Cardiac muscle cell (in vitro differentiated cells and primary cell): ENCODE results near the gene MIER3. TPM values are rescaled to one million over a fixed set of nuclear protein-coding genes. Genes with fewer than 3 reads are reported as not detected.

Source experiments
- DNase-seq, 2 donors: peaks; one replicate each; pipeline versions ENCODE4 v3.0.0 to v3.0.0-alpha.2; 2010 to 2017; ENCODE audit warnings: low read depth in 1 of 2, low spot score in 1 of 2
- H3K27ac ChIP-seq: fragments of 200-600 bp; sonication (generic); 2 replicates; pipeline ENCODE4 v1.5.1; 2016
- H3K27me3 ChIP-seq: fragments of 200-600 bp; sonication (generic); 2 replicates; pipeline ENCODE4 v1.6.0; 2016; ENCODE audit warnings: control low read depth
- H3K36me3 ChIP-seq: fragments of 200-600 bp; sonication (generic); 2 replicates; pipeline ENCODE4 v1.5.1; 2016; ENCODE audit warnings: control low read depth
- H3K4me1 ChIP-seq: fragments of 200-600 bp; sonication (generic); 2 replicates; pipeline ENCODE4 v1.8.1; 2017; ENCODE audit warnings: low read depth, mild to moderate bottlenecking, mixed run types
- H3K4me3 ChIP-seq: fragments of 200-600 bp; sonication (generic); 2 replicates; pipeline ENCODE4 v1.5.1; 2016; ENCODE audit warnings: mild to moderate bottlenecking
- H3K9me3 ChIP-seq: fragments of 200-600 bp; sonication (generic); 2 replicates; pipeline ENCODE4 v1.5.1; 2017; ENCODE audit warnings: low read depth, mild to moderate bottlenecking, control low read depth
- polyA plus RNA-seq: library from polyadenylated mRNA; unstranded; fragments of >200 nt; fragmentation: Nextera tagmentation; extraction: Ambion mirVana; gene quantifications from 2 replicates; pipeline ENCODE4 v1.2.1, GENCODE V29; 2016
- total RNA-seq: library from RNA; depleted of rRNA; stranded (reverse); fragments of >200 nt; gene quantifications from 2 replicates; pipeline ENCODE4 v1.2.3, GENCODE V29; 2016
- TF ChIP-seq, protein P1 (sequence below): IDR thresholded peaks from 2 replicates; pipeline ENCODE4 v1.5.1; 2012; ENCODE audit warnings: low read depth, mild to moderate bottlenecking, low read length

MIER3 gene
- total and polyA plus RNA-seq, 2 experiments from 2014 or later = 7.2 to 17.4 TPM

DNA sequence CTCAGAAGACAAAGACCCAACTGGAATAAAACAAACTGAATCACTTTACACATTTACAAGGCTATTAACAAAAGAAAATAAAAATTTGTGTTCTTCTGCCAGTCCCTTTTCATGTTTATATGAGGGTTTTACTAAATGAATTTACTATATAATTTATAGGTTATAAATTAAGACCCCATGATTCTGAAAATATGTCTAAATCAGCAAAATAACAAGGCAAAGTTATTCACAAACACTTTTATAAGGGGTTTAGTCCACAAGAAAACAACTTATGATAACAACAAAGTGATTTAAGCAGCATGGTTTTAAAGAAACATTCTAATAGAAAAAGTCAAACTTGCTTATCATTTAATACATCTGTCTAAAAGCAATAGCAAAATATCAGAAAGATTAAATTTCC, 4.9 kb downstream of the MIER3 start:
- peaks cover 8% of the 10 kb centered on the region for H3K4me1 ChIP-seq
- H3K36me3 ChIP-seq = peaks cover 45% of the 10 kb centered on the region
- no peak for DNase-seq
- H3K4me3 ChIP-seq = no peak overlapping the region
- H3K27ac ChIP-seq = no peak overlapping the region
- H3K9me3 ChIP-seq = no peaks in the 10 kb centered on the region
- TF ChIP-seq, protein P1, sequence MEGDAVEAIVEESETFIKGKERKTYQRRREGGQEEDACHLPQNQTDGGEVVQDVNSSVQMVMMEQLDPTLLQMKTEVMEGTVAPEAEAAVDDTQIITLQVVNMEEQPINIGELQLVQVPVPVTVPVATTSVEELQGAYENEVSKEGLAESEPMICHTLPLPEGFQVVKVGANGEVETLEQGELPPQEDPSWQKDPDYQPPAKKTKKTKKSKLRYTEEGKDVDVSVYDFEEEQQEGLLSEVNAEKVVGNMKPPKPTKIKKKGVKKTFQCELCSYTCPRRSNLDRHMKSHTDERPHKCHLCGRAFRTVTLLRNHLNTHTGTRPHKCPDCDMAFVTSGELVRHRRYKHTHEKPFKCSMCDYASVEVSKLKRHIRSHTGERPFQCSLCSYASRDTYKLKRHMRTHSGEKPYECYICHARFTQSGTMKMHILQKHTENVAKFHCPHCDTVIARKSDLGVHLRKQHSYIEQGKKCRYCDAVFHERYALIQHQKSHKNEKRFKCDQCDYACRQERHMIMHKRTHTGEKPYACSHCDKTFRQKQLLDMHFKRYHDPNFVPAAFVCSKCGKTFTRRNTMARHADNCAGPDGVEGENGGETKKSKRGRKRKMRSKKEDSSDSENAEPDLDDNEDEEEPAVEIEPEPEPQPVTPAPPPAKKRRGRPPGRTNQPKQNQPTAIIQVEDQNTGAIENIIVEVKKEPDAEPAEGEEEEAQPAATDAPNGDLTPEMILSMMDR = no peak
- no peaks in the 10 kb centered on the region for H3K27me3 ChIP-seq

DNA sequence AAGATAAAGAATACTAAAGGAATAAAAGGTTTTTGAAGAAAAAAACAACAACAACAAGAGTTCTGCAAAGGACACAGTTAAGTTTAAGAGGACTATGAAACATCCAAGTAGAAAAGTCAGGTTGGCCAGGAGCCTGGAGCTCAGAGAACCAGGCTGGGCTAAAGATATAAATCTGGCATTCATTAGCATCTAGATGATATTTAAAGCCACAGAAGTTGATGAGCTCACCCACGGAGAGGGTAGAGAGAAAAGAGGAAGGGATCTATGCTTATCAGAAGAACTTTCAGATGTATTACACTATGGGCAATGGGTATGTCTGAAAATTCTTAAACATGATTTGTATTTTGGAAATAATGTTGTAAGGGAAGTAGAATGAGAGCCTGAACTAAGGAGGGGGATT, 9.9 kb downstream of the MIER3 start:
- no peaks in the 10 kb centered on the region for H3K27me3 ChIP-seq
- H3K4me1 ChIP-seq = no peaks in the 10 kb centered on the region
- H3K9me3 ChIP-seq = no peaks in the 10 kb centered on the region
- H3K27ac ChIP-seq = no peak overlapping the region
- TF ChIP-seq, protein P1 = no peak
- DNase-seq = no peak
- no peak overlapping the region for H3K4me3 ChIP-seq
- peaks cover 75% of the 10 kb centered on the region for H3K36me3 ChIP-seq

DNA sequence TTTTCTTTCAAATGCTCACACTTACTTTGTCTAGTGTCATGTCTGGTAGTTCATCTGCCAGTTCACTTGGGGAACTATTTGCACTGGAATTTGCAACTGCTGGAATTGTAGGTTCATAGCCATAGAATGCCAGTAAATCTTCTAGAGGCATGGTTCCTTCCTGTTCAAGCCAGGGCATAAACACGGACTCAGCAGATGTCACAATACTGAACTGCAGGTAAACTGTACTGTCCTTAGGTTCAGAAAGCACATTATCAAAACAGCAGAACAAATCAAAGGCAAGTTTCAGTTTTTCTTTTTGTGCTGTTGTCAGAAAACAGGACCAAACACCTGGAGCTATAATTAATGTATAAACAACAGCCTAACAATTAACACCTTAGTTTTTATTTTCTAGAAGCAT, 13.1 kb downstream of the MIER3 start:
- no peak overlapping the region for H3K27ac ChIP-seq
- TF ChIP-seq, protein P1 = no peak
- H3K27me3 ChIP-seq = no peaks in the 10 kb centered on the region
- DNase-seq = no peak
- no peak overlapping the region for H3K4me3 ChIP-seq
- H3K4me1 ChIP-seq = no peaks in the 10 kb centered on the region
- H3K9me3 ChIP-seq = no peaks in the 10 kb centered on the region
- H3K36me3 ChIP-seq = peaks cover 77% of the 10 kb centered on the region

DNA sequence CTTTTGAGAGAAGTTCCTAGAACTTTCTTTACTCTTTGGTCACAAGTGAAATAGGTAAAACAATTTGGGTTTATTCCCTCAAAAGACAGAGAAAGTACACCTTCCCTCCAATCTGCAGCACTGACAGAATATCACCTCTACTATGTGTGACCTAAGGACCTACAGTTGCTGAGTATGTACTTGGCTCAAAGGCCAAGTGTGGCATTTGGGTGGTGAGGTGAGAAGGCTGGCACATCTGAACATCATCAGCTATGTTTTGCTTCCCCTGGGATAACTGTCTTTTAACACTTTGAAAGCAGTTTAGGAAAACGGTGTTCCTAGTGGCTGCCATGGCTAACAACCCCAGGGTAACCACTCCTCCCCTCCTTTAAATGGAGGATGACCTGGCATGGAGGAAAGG, 17.6 kb downstream of the MIER3 start:
- TF ChIP-seq, protein P1 = no peak
- Histone ChIP-seq H3K36me3 (peaks cover 88% of the 10 kb centered on the region), H3K4me1 (no peaks in the 10 kb centered on the region)

DNA sequence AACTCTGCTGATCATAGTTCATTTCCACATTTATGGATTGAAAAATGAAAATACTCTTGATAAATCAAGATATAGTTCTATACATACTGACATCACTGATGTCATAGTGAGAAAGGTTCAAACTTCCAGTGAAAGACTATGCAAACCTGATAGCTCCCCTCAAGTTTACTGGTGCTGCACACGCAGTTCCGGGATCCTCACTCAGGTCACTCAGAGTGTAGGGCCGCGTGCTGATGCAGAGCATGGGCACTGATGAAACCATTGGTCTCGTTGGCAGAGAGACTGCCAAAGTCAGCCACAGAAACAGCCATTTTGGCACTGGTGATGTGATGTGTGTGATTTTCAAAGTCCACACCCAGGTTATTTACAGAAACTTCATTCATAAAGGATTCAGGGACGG, 29.0 kb downstream of the MIER3 start:
- Histone ChIP-seq H3K27me3 (no peaks in the 10 kb centered on the region), H3K9me3 (no peaks in the 10 kb centered on the region), H3K4me1 (no peaks in the 10 kb centered on the region), H3K36me3 (peaks cover 70% of the 10 kb centered on the region), H3K4me3 (no peak overlapping the region), H3K27ac (no peak overlapping the region)
- TF ChIP-seq, protein P1 = no peak
- no peak for DNase-seq

More for the DNA sequence above, 17.6 kb downstream of the MIER3 start:
- no peak overlapping the region for H3K4me3 ChIP-seq
- H3K27ac ChIP-seq = no peak overlapping the region
- H3K9me3 ChIP-seq = no peaks in the 10 kb centered on the region
- no peaks in the 10 kb centered on the region for H3K27me3 ChIP-seq
- no peak for DNase-seq
